Activated naive CD4-positive, alpha-beta T cell treated with anti-CD3 and anti-CD28 coated beads, Interleukin-2, amount 50 U/mL, for 72 hours (primary cell): ENCODE results near the gene LMBR1L. TPM values are rescaled to one million over a fixed set of nuclear protein-coding genes. Genes with fewer than 3 reads are reported as not detected.
"Not testable (repeated sequence)": the region's sequence is repeated elsewhere in the genome, so short reads cannot be mapped to it uniquely, and the experiment has no call there.

Experiments used
- ATAC-seq, 2 donors: fragments of 150-1000 bp; cut with Tn5 transposase; 2 replicates each; pipeline ENCODE4 v1.10.0; 2021; ENCODE audit warnings: mild to moderate bottlenecking in 2 of 2, moderate library complexity in 2 of 2
- DNase-seq, 2 donors: peaks; one replicate each; pipeline ENCODE4 v3.0.0; 2021 to 2022; ENCODE audit warnings: low spot score in 2 of 2
- H3K27ac Mint-ChIP-seq, 2 donors: one replicate each; pipeline ENCODE4 v1.8.0; 2022; ENCODE audit warnings: mild to moderate bottlenecking in 2 of 2, mixed read lengths in 2 of 2
- H3K36me3 Mint-ChIP-seq, 2 donors: one replicate each; pipeline ENCODE4 v1.8.0; 2022; ENCODE audit warnings: mixed read lengths in 2 of 2
- H3K9me3 Mint-ChIP-seq, 2 donors: one replicate each; pipeline ENCODE4 v1.8.0; 2022; ENCODE audit warnings: mixed read lengths in 2 of 2
- total RNA-seq, 2 donors: library from RNA; stranded (reverse); gene quantifications; one replicate each; pipeline ENCODE4 v1.2.3, GENCODE V29; 2022

The LMBR1L gene
- total RNA-seq, 2 donors from 2014 or later: 64.0 to 134 TPM

DNA sequence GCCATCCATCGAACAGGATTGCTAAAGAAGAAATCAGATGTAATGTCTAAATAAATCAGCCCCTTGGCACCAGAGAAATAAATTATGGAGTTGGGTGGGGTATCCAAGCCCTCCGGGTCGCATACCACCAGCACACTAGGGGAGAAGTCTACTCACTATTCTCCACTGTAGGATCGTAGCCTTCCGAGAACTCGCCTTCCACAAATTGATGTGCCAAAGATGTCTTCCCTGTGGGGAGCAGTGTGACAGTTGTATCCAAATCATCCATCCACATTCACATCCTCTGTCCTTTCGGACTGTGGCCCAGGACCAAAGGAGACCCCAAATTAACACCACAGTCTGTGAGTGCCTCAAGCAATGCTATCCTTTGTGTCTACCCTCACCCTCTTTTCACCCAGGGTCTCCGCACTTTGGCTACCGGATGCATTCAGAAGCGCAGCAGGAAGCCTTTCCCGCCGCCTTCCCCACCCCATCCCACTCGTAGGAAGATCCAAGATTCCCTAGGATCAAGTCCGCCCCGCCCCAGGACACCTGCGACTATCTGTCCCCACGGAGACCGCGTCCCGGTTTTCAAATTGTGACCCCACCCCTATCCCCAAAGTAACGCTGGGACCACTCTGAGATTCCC is 41.7 kb downstream of the LMBR1L start:
- no peak for ATAC-seq
- Mint-ChIP-seq H3K36me3 (peaks cover 7 to 11% of the 10 kb centered on the region in 2 donors), H3K9me3 (no peaks in the 10 kb centered on the region), H3K27ac (peak overlapping the region; percentile 95)
- no peak for DNase-seq

DNA sequence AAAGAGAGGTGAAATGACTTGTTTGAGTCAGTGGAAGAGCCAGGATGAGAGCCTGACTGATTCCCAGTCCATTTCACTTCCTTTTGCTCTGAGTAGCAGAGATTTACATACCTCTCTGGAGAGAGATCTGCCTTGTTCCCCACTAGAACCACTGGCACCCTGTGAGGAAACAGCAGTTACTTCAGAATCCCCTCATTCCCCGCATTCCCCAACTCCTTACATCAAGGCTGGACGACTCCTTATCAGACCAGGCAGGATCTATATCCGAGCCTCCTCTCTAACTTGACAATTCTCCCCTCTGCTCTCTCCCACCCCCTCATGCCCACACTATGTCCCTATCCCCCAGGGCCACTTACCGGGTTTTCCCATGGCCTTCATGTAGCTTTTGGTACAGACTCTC is 44.5 kb downstream of the LMBR1L start:
- ATAC-seq (no peak), DNase-seq (no peak)
- H3K27ac Mint-ChIP-seq: no peak overlapping the region
- peaks cover 10 to 11% of the 10 kb centered on the region in 2 donors for H3K36me3 Mint-ChIP-seq
- no peaks in the 10 kb centered on the region for H3K9me3 Mint-ChIP-seq

DNA sequence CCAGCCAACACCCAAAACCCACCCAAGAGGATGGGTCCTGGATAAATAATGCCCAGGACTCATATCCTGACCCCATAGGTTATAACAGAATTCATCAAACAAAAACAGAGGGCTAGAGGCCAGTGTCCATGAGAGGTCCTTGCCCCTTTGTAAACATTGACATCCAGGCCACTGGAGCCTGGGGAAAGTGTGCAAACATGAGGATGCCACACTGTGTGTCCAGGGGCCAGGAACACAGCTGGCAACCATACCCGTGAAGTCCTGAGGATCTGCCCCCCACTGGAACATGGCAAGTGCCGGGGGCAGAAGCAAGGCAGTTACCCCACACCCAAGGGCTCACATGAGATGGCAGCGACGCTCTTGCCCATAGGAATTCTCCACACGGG is 45.9 kb downstream of the LMBR1L start:
- DNase-seq: no peak
- peaks cover 11 to 14% of the 10 kb centered on the region in 2 donors for H3K36me3 Mint-ChIP-seq
- ATAC-seq: no peak
- H3K27ac Mint-ChIP-seq: no peak overlapping the region
- H3K9me3 Mint-ChIP-seq: no peaks in the 10 kb centered on the region

DNA sequence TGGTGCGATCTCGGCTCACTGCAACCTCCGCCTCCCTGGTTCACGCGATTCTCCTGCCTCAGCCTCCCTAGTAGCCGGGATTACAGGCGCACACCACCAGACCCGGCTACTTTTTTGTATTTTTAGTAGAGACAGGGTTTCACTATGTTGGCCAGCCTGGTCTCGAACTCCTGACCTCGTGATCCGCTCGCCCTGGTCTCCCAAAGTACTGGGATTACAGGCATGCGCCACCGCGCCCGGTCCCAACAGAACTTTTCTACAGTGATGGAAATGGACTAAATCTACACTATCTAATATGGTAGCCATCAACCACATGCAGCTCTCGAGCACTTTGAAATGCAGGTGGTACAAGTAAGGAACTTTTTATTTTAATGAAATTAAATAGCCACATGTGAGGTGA is 48.7 kb downstream of the LMBR1L start:
- not testable (repeated sequence) for H3K9me3 Mint-ChIP-seq, ATAC-seq, H3K27ac Mint-ChIP-seq, DNase-seq
- H3K36me3 Mint-ChIP-seq: peaks cover 15 to 16% of the 10 kb centered on the region in 2 donors

DNA sequence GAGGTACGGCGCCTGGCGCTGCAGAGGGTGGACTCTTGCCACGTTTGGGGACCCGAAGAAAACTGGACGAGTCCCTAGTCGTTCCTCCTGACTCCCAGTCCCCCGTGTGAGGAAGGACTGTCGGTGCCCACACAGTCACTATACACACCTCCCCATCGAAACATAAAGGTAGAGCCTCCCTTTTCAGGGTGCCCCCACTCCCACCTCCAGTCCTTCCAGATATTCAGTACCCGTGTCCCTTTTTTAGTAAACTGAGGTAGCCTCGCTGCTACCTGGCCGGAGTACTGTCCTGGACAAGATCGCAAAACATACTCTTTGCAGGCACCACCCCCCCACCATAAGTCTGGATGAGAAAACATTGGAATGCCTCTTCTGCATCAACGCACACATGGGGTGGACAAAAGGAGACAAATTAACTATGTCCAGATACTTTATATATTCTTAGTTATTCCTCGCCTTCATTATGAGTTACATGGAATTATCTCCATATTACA is 49.4 kb downstream of the LMBR1L start:
- peaks cover 16% of the 10 kb centered on the region in 2 donors for H3K36me3 Mint-ChIP-seq
- H3K27ac Mint-ChIP-seq: peak overlapping the region; percentile 92 to 96
- ATAC-seq (peak; percentile 4 to 5), DNase-seq (no peak)
- no peaks in the 10 kb centered on the region for H3K9me3 Mint-ChIP-seq

DNA sequence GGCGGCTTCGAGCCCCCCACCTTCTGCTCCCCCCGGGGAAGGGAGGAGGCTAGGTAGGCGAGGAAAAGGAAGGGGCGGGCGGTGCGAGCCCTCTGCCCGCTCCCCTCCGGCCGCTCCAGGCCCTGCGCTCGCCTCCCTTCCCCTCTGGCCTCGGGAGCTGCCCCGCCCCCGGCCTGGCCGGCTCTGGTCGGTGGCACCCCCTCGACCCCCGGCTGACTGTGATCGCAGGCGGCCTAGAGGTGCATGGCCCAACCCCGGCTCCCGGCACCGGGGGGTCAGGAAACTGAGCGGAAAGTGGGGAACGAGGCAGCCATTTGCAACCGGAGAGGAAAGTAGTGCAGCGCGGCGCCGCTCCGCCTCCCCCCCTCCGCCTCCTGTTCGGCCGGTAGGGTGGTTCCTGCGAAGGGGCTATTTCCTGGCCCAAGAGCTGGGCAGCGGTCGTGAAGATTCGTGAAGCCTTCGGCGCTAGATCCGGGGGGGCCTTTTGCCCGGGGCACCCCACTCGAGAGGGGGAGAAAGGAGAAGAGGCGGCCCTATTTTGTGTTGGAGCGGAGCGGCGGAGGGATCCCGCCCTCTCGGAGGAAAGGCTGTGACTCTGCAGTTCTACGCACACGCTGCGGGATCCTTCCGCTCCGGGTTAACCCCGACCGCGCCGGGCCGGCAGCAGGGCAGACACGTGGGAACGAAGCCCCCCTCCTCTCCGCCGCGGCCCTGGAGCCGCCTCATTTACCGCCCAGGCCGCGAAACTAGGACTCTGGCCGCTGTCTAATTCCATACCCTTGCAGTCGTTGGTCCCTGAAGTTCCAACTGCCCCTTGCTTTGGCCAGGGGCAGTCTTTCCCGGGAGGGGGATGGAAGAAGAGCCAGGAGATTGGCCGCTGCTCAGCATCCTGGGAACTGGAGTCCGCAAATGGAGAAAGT is 50.1 kb downstream of the LMBR1L start, which contains the start of gene KMT2D:
KMT2D (minus strand) TSS at position 558 of the 920 bp plus-strand sequence. CDS start 5,470 bp downstream, outside the sequence.
- Mint-ChIP-seq H3K9me3 (no peaks in the 10 kb centered on the region), H3K36me3 (peaks cover 16 to 22% of the 10 kb centered on the region in 2 donors), H3K27ac (peak within 1 kb of the TSS; percentile 95 to 97)
- peak; percentile 85 to 92 for DNase-seq
- ATAC-seq: peak; percentile 79 to 83

DNA sequence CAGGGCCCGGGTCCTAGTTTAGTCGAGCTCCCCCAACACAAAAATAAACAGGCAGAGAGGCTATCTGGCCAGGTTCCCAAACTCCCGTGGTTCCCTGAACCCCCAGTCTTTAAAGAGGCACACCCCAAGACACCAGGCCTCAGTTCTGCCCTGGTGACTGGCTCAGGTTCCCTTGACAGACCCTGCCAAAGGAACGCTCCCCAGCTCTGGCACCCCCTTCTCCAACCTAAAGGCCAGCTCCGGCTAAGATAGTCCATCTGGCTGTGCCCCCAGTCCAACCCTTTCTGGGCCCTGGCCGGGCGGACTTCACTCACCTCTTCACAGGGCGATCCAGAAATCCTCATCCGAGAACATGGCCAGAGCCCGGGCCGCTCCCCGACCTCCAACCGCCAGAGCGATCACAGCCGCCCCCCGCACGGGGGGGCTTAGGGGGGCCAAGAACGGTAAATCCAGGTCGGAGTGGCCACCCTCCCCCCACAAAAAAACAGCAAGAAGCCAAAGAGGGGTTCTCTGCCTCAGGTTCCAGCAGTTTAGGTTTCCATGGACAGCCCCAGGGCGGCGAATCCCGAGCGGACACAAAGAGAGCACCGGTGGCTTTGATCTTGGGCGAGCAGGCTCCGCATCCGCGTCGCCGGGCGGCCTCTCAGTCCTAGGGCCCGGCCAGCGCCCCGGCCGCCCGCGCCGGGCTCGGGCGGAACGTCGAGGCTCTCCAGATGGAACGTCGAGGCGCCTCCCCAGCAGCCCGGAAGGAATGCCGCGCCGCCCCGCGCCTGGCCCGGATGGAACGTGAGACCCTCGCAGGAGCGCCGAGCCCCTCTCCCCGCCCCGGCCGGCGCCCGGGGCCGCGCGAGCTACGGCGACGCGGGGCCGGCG is 51.1 kb downstream of the LMBR1L start:
- DNase-seq (peak in 1 of 2 donors; percentile 29), ATAC-seq (peak; percentile 10 to 27)
- Mint-ChIP-seq H3K36me3 (peaks cover 16 to 28% of the 10 kb centered on the region in 2 donors), H3K27ac (peak overlapping the region; percentile 95 to 97), H3K9me3 (no peaks in the 10 kb centered on the region)

DNA sequence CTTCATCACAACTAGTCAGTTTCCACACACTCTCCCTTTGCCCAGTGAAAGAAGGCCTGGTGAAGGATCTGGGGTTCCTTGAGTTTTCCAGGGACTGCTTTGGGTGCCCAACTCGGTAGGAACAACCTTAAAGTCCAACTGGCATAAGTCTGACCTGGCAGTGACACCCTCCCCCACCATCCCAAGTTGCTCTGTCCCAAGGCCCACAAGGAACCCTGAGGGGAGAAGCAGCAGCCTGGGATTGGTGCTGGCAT is 51.7 kb downstream of the LMBR1L start:
- H3K36me3 Mint-ChIP-seq: peaks cover 16 to 29% of the 10 kb centered on the region in 2 donors
- no peaks in the 10 kb centered on the region for H3K9me3 Mint-ChIP-seq
- ATAC-seq: no peak
- no peak for DNase-seq
- peak overlapping the region; percentile 95 to 97 for H3K27ac Mint-ChIP-seq

DNA sequence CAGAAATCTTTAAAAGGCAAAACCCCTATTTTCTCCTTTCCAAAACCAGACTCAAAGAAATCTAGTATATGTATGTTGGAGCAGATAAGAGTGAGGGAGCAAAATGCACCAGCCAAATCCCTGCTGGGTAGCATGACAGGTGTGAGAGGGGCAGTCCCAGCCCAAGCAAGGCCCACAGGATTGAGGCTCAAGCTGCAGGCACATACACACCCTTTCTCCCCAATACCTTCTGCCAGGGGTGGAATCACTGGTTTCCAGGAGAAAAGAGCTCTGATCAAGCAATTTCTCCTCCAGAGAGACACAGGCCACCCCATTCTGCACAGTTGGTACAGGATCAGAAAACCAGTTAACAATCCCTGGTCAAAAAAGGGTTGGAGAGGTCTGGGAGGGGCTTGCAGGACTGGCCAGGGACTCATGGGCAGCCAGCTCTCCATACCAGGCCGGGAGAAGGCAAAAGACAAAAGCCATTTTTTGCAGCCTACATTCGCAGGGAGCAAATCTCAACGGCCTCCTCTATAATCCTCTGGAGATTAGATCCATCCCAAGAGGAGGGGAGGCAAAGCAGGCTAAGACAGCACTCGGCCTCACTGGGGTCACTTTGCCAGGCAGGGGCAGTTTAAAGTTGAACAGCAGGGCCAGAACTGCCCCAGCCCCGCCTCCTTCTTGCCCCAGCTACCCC is 52.1 kb downstream of the LMBR1L start:
- peak overlapping the region; percentile 95 to 97 for H3K27ac Mint-ChIP-seq
- H3K9me3 Mint-ChIP-seq: no peaks in the 10 kb centered on the region
- ATAC-seq: no peak
- H3K36me3 Mint-ChIP-seq: peaks cover 16 to 29% of the 10 kb centered on the region in 2 donors
- no peak for DNase-seq

DNA sequence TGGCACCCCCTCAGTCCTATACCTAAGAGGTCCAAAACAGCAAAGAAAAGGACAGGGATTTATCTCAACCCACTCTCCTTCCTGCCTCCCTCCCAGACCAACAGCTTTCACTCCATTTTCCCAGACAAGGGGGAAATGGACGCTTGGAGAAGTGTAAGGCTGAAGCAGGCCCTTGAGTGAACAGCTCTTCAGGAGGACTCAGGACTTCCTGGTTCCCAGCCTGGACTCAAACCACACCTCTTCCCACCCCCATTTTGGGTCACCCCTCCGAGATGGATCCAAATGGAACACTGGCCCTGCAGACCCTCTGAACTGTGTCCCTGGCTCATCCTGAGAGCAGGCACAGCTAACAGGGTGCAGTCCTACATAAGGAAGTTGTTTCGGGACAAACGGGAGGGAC is 52.8 kb downstream of the LMBR1L start:
- H3K36me3 Mint-ChIP-seq: peaks cover 16 to 29% of the 10 kb centered on the region in 2 donors
- ATAC-seq (no peak), DNase-seq (no peak)
- no peaks in the 10 kb centered on the region for H3K9me3 Mint-ChIP-seq
- peak overlapping the region; percentile 95 to 97 for H3K27ac Mint-ChIP-seq

DNA sequence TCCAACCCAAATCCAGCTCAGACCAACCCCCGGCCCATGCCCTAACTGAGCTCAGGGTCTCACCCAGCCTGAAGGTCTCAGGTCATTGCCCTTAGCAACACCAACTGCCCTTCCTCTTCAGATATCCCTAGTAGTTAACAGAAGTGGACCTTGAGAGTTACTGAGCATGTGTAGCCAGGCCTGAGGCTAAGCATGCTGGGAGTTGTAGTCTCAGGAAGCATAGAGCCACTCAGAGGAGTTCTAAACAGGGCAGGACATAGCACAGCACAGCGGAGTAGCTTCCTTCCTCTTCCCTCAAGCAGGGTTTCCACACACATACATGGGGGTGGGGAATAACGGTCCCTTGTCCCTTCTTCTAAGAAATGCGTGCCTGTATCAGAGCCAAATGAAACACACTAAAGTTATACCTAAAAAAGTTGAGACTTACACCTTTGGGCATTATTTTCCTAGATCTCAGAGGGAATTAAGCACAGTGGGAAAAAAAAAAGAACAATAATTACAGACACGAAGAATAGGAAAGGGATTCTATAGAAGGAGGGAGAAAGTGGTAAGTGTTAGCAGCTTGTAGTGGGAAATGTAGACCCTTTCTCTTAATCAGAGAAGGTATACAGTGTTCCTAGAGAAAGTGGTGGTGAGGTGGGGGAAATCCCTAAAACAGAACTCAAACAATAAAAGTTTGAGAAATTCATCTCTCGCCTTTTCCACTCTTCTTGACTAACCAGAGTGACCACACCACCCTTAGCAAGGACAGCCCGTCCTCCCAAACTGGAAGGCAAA is 54.5 kb downstream of the LMBR1L start:
- Mint-ChIP-seq H3K9me3 (no peaks in the 10 kb centered on the region), H3K36me3 (peaks cover 25 to 38% of the 10 kb centered on the region in 2 donors)

DNA sequence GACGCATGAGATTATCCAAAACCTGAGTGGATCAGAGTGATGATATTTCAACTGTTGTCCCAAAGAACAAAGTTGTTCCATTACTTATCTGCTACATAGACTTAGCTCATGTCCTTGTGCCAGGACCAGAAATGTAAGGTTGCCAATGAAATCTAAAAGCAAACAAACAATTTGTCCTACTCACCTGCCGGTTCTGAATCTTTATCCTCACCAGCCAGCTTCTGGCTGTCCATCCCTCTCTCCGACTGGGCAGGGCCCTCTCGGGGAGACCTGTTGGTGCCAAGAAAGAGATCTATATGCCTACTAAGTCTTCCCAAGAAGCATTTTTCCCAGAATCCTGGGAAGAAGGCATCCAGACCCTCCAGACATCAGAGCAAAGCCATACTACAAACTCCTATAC is 55.6 kb downstream of the LMBR1L start:
- DNase-seq: no peak
- ATAC-seq: no peak
- Mint-ChIP-seq H3K9me3 (no peaks in the 10 kb centered on the region), H3K36me3 (peaks cover 25 to 37% of the 10 kb centered on the region in 2 donors), H3K27ac (peak overlapping the region in 1 of 2 donors; percentile 95)

More for the DNA sequence above, 54.5 kb downstream of the LMBR1L start:
- DNase-seq (peak in 1 of 2 donors; percentile 43), ATAC-seq (peak; percentile 50 to 71)
- H3K27ac Mint-ChIP-seq: peak overlapping the region; percentile 90 to 95

DNA sequence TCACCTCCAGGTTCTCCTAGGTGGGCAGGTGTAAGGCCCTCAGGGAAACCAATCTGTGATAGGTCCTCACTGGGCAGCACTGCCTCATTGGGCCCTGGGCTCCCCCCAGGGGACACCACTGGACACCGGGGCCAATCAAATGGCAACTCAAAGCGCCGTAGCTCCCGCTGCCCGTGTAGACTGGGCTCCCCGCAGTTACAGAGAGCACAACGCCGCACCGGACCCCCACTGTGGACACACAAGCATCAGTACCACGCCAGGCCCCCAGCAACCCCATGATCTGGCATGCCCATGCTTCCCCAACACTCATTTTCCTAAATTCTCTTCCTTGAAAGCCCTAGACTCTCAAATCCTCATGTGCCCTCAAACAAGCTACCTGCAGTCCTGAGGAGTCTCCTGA is 56.1 kb downstream of the LMBR1L start:
- peak overlapping the region in 1 of 2 donors; percentile 95 for H3K27ac Mint-ChIP-seq
- ATAC-seq (no peak), DNase-seq (no peak)
- H3K9me3 Mint-ChIP-seq: no peaks in the 10 kb centered on the region
- peaks cover 24 to 39% of the 10 kb centered on the region in 2 donors for H3K36me3 Mint-ChIP-seq

DNA sequence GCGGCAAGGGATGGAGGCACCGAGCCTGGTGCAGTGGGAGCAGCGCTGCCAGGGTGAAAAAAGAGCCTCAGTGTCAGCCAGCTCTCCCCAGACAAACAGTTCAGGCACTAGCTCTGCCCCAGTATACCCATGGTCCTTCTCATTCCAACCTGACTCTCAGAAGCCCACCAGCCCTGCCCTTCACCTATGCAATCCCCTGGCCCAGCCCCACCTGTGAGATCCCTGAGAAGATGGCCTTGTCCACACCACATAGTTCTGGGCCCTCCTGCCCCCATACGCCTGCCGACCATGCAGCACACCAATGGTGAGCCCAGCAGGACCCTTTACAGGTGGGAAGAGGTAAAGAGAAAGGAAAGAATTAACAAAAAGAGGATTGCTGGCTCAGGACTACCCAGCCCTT is 56.6 kb downstream of the LMBR1L start:
- ATAC-seq: no peak
- no peaks in the 10 kb centered on the region for H3K9me3 Mint-ChIP-seq

DNA sequence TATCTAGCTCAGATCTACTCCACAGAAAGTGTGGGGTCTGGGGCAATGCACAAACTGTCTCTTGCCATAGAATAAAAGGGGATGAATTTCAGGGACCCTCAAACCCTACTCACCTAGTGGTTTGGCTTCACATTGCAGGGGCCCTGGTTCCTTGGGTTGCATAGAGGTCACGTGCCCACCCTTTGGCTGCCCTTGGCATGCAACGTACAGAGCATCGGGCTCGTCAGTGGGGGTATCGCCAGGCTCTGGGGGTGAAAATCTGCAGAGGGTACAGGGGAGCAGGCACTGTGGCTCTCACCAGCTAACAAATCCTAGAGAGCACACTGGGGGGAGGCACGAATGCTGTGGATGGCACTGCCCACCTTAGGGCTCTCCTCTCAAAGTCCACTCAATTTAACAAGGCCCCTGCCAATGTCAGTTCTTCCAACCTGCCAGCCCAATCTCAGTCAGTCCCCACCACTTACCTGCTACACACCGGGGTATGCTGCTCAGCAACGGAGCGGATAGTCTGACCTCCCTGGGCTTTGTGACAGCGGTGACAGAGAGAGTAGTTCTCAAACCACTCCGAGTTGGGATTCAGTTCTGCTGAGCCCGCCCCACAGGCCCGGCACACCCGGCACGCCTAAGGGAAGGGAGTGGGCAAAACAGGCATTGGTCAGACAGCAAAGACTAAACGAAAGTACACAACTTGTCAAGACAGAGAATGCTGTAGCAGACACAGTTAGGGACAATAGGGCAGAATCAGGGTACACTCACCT is 58.0 kb downstream of the LMBR1L start:
- no peak for DNase-seq
- Mint-ChIP-seq H3K36me3 (peaks cover 23 to 38% of the 10 kb centered on the region in 2 donors), H3K27ac (peak overlapping the region in 1 of 2 donors; percentile 44), H3K9me3 (no peaks in the 10 kb centered on the region)
- no peak for ATAC-seq

More for the DNA sequence above, 56.6 kb downstream of the LMBR1L start:
- Mint-ChIP-seq H3K36me3 (peaks cover 21 to 35% of the 10 kb centered on the region in 2 donors), H3K27ac (peak overlapping the region in 1 of 2 donors; percentile 65)
- no peak for DNase-seq
